CD4-positive, alpha-beta memory T cell (primary cell): Measurements from ENCODE around the gene RBFOX2. TPM values are rescaled to one million over a fixed set of nuclear protein-coding genes. Genes with fewer than 3 reads are reported as not detected.
A peak's percentile ranks its signal among the peaks of the same experiment; 100 is the strongest.
"Not testable (repeated sequence)": the region's sequence is repeated elsewhere in the genome, so short reads cannot be mapped to it uniquely, and the experiment has no call there.

ENCODE experiments used
- CTCF ChIA-PET: fragments of 350-600 bp; sonication (Branson Sonifier 250); formaldehyde crosslinking; loops from one replicate; lab custom pipeline; 2021; ENCODE audit warnings: inconsistent platforms; ENCODE audit not compliant: partially characterized antibody; lab: Charles Lee
- POLR2A ChIA-PET: fragments of 350-600 bp; sonication (Branson Sonifier 250); formaldehyde crosslinking; loops from one replicate; lab custom pipeline; 2021; ENCODE audit not compliant: partially characterized antibody; lab: Charles Lee
- DNase-seq, 5 donors: peaks; one replicate each; pipeline versions ENCODE4 v3.0.0 to v3.0.0-alpha.2; 2020 to 2022; ENCODE audit warnings: mixed read lengths in 1 of 5
- H3K27ac ChIP-seq: one replicate; pipeline ENCODE4 v1.7.0; 2013; ENCODE audit warnings: low read depth, low read length
- H3K27me3 ChIP-seq: 2 replicates; pipeline ENCODE4 v1.7.0; 2013; ENCODE audit warnings: mild to moderate bottlenecking, low read length, moderate library complexity; ENCODE audit not compliant: insufficient read depth
- H3K36me3 ChIP-seq: 2 replicates; pipeline ENCODE4 v1.7.0; 2013; ENCODE audit warnings: mild to moderate bottlenecking, low read length, moderate library complexity; ENCODE audit not compliant: insufficient read depth
- H3K4me1 ChIP-seq: 2 replicates; pipeline ENCODE4 v1.7.0; 2013; ENCODE audit warnings: mild to moderate bottlenecking, low read length, moderate library complexity; ENCODE audit not compliant: insufficient read depth
- H3K4me3 ChIP-seq, 2 donors: one replicate each; pipeline ENCODE4 v1.7.0; 2013; ENCODE audit warnings: low read length in 2 of 2, mild to moderate bottlenecking in 1 of 2
- H3K9me3 ChIP-seq, 2 donors: one replicate each; pipeline ENCODE4 v1.7.0; 2013; ENCODE audit warnings: low read length in 2 of 2, control low read depth in 1 of 2; ENCODE audit not compliant: control insufficient read depth in 1 of 2
- H3K27ac Mint-ChIP-seq, 7 donors: one replicate each; pipeline ENCODE4 v1.8.0; 2020 to 2021; ENCODE audit warnings: mixed read lengths in 7 of 7, mild to moderate bottlenecking in 6 of 7, inconsistent platforms in 3 of 7, moderate library complexity in 3 of 7
- H3K27me3 Mint-ChIP-seq, 2 donors: one replicate each; pipeline ENCODE4 v1.8.0; 2020 to 2021; ENCODE audit warnings: mixed read lengths in 2 of 2
- H3K36me3 Mint-ChIP-seq, 2 donors: one replicate each; pipeline ENCODE4 v1.8.0; 2020 to 2021; ENCODE audit warnings: mixed read lengths in 2 of 2, inconsistent platforms in 1 of 2, mild to moderate bottlenecking in 1 of 2
- H3K4me1 Mint-ChIP-seq, 4 donors: one replicate each; pipeline ENCODE4 v1.8.0; 2020 to 2021; ENCODE audit warnings: mixed read lengths in 4 of 4, mild to moderate bottlenecking in 1 of 4
- H3K4me3 Mint-ChIP-seq, 8 donors: one replicate each; pipeline ENCODE4 v1.8.0; 2020 to 2021; ENCODE audit warnings: mixed read lengths in 8 of 8, mild to moderate bottlenecking in 7 of 8, moderate library complexity in 6 of 8, inconsistent platforms in 3 of 8
- H3K9me3 Mint-ChIP-seq, 8 donors: one replicate each; pipeline ENCODE4 v1.8.0; 2020 to 2021; ENCODE audit warnings: mixed read lengths in 8 of 8, mild to moderate bottlenecking in 5 of 8, inconsistent platforms in 3 of 8, moderate library complexity in 1 of 8
- intact Hi-C: fragments of 100-400 bp; cut with micrococcal nuclease; formaldehyde crosslinking; loops from one replicate; pipeline ENCODE4 v1.15.1; 2023
- polyA plus RNA-seq, 2 donors: library from polyadenylated mRNA; unstranded; fragments of 300-500 nt; fragmentation: Illumina TruSeq; gene quantifications; one replicate each; pipeline ENCODE4 v1.2.3, GENCODE V29; 2021
- total RNA-seq, 2 experiments: library from RNA; stranded (reverse); gene quantifications; one replicate each; pipeline ENCODE4 v1.2.3, GENCODE V29; 2021

RBFOX2 gene
- 1 to 10 TPM in 1 of 2 experiments, under 1 TPM in 1; 0.99 to 1.0 TPM for total RNA-seq
- 1 to 10 TPM in 1 of 2 donors, under 1 TPM in 1; 0.68 to 1.3 TPM for polyA plus RNA-seq

- Histone ChIP-seq H3K4me3 (peak within 1 kb of the TSS in 1 of 2 donors; percentile 45), H3K4me1 (peaks cover 12% of the 10 kb centered on the region), H3K27ac (no peak within 1 kb of the TSS), H3K27me3 (no peaks in the 10 kb centered on the region), H3K9me3 (no peaks in the 10 kb centered on the region), H3K36me3 (no peaks in the 10 kb centered on the region)
- Mint-ChIP-seq H3K4me1 (peaks cover 15 to 23% (median 19%) of the 10 kb centered on the region in 4 donors), H3K27me3 (peaks cover 4 to 9% of the 10 kb centered on the region in 2 donors), H3K27ac (peak within 1 kb of the TSS; percentile 69 to 94 (median 80)), H3K36me3 (peaks cover 0 to 5% of the 10 kb centered on the region in 2 donors), H3K4me3 (peak within 1 kb of the TSS; percentile 86 to 96 (median 91)), H3K9me3 (no peaks in the 10 kb centered on the region)
- intact Hi-C loops, result loop anchor here (1.0 kb wide), 1 partner anchor 37 kb away; no protein-coding TSS in a partner anchor
- DNase-seq, result peak; percentile 40 to 66 (median 49)
- POLR2A ChIA-PET, result interaction anchor here (1.5 to 2.8 kb wide), 2 partner anchors 37 to 131 kb away, joined by 4 to 8 read pairs; partner anchors contain the start of gene APOL3
- CTCF ChIA-PET, result no interaction called here
These were observed at the start of gene RBFOX2 for GRCh38 chr22:36028646-36029405. Gene RBFOX2 (minus strand): TSS chr22:36028824. CDS start chr22:36028425, 399 bp downstream.

DNA sequence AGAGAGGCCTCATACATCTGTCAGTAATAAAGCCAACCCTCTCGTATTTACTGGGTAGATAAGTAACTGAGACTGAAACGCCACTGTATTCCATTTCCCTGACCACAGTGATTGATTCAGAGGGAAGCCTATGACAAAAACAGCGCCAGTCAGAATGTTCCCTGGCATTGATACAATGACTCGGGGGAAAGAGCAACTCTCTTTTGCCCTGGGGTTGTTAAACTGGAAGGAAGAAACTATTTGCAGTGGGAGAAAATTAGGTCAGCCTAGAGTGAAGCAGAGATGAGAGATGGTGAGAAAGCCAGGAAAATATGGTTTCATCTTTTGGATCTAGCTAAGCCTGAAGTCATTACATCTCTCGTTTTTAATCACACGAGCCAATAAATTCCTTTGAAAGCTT is 48.6 kb upstream of the RBFOX2 start:
- Mint-ChIP-seq H3K36me3 (no peaks in the 10 kb centered on the region), H3K4me3 (no peak overlapping the region), H3K9me3 (no peaks in the 10 kb centered on the region), H3K27me3 (peaks cover 1 to 2% of the 10 kb centered on the region in 2 donors), H3K4me1 (no peaks in the 10 kb centered on the region), H3K27ac (peak overlapping the region in 1 of 7 donors; percentile 28)
- H3K36me3 ChIP-seq, result no peaks in the 10 kb centered on the region
- no peaks in the 10 kb centered on the region for H3K27me3 ChIP-seq
- no peak overlapping the region for H3K4me3 ChIP-seq
- CTCF ChIA-PET, result interaction anchor here (1.7 kb wide), 1 partner anchor 11 kb away, joined by 16 read pairs; no protein-coding TSS in a partner anchor
- intact Hi-C loops, result no loop called here
- no peak for DNase-seq
- H3K4me1 ChIP-seq, result no peaks in the 10 kb centered on the region
- no peaks in the 10 kb centered on the region for H3K9me3 ChIP-seq
- H3K27ac ChIP-seq, result no peak overlapping the region
- POLR2A ChIA-PET, result interaction anchor here (0.6 kb wide), 1 partner anchor 613 kb away, joined by 3 read pairs; no protein-coding TSS in a partner anchor

DNA sequence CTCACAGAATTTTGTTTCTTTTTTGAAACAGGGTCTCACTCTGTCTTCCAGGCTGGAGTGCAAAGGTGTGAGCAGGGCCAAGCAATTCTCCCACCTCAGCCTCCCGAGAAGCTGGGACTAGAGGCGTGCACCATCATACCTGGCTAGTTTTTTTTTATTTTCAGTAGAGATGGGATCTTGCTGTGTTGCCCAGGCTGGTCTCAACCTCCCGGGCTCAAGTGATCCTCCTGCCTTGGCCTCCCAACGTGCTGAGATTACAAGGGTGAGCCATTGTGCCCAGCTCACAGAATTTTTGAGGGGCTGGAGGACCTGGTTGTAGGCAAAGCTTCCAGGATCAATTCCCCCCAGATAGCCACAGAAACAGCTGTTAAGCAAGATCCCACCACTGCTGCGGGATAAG is 47.1 kb upstream of the RBFOX2 start:
- POLR2A ChIA-PET, result no interaction called here
- Histone ChIP-seq H3K9me3 (no peaks in the 10 kb centered on the region), H3K36me3 (no peaks in the 10 kb centered on the region), H3K4me3 (no peak overlapping the region), H3K4me1 (no peaks in the 10 kb centered on the region), H3K27ac (no peak overlapping the region), H3K27me3 (no peaks in the 10 kb centered on the region)
- no peak for DNase-seq
- Mint-ChIP-seq H3K27me3 (peaks cover 1 to 2% of the 10 kb centered on the region in 2 donors), H3K4me1 (no peaks in the 10 kb centered on the region), H3K27ac (no peak overlapping the region), H3K9me3 (no peaks in the 10 kb centered on the region), H3K4me3 (no peak overlapping the region), H3K36me3 (no peaks in the 10 kb centered on the region)
- CTCF ChIA-PET, result interaction anchor here (3.2 kb wide), 1 partner anchor 10 kb away, joined by 32 read pairs; no protein-coding TSS in a partner anchor
- intact Hi-C loops, result no loop called here

- H3K4me1 ChIP-seq, result no peaks in the 10 kb centered on the region
- no peaks in the 10 kb centered on the region for H3K4me1 Mint-ChIP-seq
- no peaks in the 10 kb centered on the region for H3K9me3 ChIP-seq
- no peak overlapping the region for H3K4me3 ChIP-seq
- H3K4me3 Mint-ChIP-seq, result no peak overlapping the region
- no peaks in the 10 kb centered on the region for H3K36me3 ChIP-seq
- H3K9me3 Mint-ChIP-seq, result no peaks in the 10 kb centered on the region
- no peaks in the 10 kb centered on the region for H3K27me3 ChIP-seq
- ChIA-PET CTCF (interaction anchor here (3.2 kb wide), 1 partner anchor 9 kb away, joined by 32 read pairs; no protein-coding TSS in a partner anchor), POLR2A (no interaction called here)
- intact Hi-C loops, result no loop called here
- DNase-seq, result no peak
- H3K36me3 Mint-ChIP-seq, result no peaks in the 10 kb centered on the region
- H3K27ac Mint-ChIP-seq, result no peak overlapping the region
- H3K27me3 Mint-ChIP-seq, result peaks cover 1 to 2% of the 10 kb centered on the region in 2 donors
- H3K27ac ChIP-seq, result no peak overlapping the region
These were observed 46.6 kb upstream of the RBFOX2 start for GRCh38 chr22:36075230-36075629.

- no peaks in the 10 kb centered on the region for H3K9me3 Mint-ChIP-seq
- no peak overlapping the region for H3K4me3 Mint-ChIP-seq
- Histone ChIP-seq H3K4me3 (no peak overlapping the region), H3K36me3 (no peaks in the 10 kb centered on the region), H3K27ac (no peak overlapping the region), H3K27me3 (no peaks in the 10 kb centered on the region), H3K4me1 (no peaks in the 10 kb centered on the region), H3K9me3 (no peaks in the 10 kb centered on the region)
- H3K36me3 Mint-ChIP-seq, result no peaks in the 10 kb centered on the region
- intact Hi-C loops, result no loop called here
- DNase-seq, result no peak
- H3K27ac Mint-ChIP-seq, result no peak overlapping the region
- H3K27me3 Mint-ChIP-seq, result peaks cover 0 to 1% of the 10 kb centered on the region in 2 donors
- no peaks in the 10 kb centered on the region for H3K4me1 Mint-ChIP-seq
- ChIA-PET CTCF (no interaction called here), POLR2A (no interaction called here)
These were observed 44.9 kb upstream of the RBFOX2 start for GRCh38 chr22:36073476-36073875.

DNA sequence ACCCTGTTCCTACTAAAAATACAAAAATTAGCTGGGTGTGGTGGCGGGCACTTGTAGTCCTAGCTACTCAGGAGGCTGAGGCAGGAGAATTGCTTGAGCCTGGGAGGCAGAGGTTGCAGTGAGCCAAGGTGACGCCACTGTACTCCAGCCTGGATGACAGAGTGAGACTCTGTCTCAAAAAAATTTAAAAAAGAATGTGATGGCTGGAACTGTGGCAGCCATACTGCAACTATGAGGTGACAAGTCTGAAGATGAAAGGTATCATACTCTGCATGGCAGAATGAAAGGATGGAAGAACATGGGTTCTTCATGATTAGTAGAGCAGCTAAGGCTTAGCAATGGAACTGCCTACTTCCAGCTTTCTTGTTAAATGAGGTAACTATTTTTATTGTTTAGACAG is 42.0 kb upstream of the RBFOX2 start:
- H3K9me3 ChIP-seq, H3K9me3 Mint-ChIP-seq, H3K27me3 Mint-ChIP-seq, H3K27ac Mint-ChIP-seq, H3K4me3 Mint-ChIP-seq, H3K36me3 Mint-ChIP-seq, DNase-seq, H3K27me3 ChIP-seq, H3K4me1 Mint-ChIP-seq, H3K4me1 ChIP-seq, intact Hi-C loops, H3K36me3 ChIP-seq, H3K4me3 ChIP-seq, H3K27ac ChIP-seq: not testable (repeated sequence)
- ChIA-PET CTCF (interaction anchor here (0.7 to 1.5 kb wide), 3 partner anchors 9 to 103 kb away, joined by 3 read pairs; no protein-coding TSS in a partner anchor), POLR2A (interaction anchor here (1.1 kb wide), 1 partner anchor 10 kb away, joined by 3 read pairs; no protein-coding TSS in a partner anchor)

DNA sequence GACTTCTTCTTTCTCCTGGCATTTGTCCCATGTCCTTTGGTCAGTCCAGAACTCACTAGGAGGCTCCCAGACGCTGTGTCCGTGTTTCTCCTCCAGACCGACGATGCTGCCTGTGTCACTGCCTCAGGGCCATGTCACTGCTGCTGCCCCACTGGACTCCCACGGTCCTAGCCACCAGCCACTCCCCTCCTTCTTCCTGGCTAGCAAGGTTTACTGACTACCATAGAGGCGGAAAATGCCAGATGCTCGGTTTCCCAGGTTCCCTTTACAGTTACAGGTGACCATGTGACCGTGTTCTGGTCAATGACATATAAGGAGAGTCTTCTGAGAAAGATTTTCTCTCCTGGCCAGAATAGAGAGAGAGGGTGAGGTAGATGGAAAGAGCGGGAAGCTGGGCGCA is 40.7 kb upstream of the RBFOX2 start:
- intact Hi-C loops, result loop anchor here (5.0 to 10.0 kb wide), 3 partner anchors 53 to 442 kb away; partner anchors contain the start of gene TXN2
- Histone ChIP-seq H3K27me3 (no peaks in the 10 kb centered on the region), H3K4me1 (peaks cover 11% of the 10 kb centered on the region), H3K4me3 (no peak overlapping the region), H3K36me3 (no peaks in the 10 kb centered on the region), H3K27ac (no peak overlapping the region), H3K9me3 (no peaks in the 10 kb centered on the region)
- no peak for DNase-seq
- CTCF ChIA-PET, result interaction anchor here (1.2 to 1.7 kb wide), 3 partner anchors 11 to 417 kb away, joined by 3 to 4 read pairs (median 4); no protein-coding TSS in a partner anchor
- H3K27me3 Mint-ChIP-seq, result peaks cover 0 to 2% of the 10 kb centered on the region in 2 donors
- H3K9me3 Mint-ChIP-seq, result no peaks in the 10 kb centered on the region
- H3K36me3 Mint-ChIP-seq, result no peaks in the 10 kb centered on the region
- POLR2A ChIA-PET, result no interaction called here
- H3K27ac Mint-ChIP-seq, result no peak overlapping the region
- peaks cover 6 to 10% (median 9%) of the 10 kb centered on the region in 4 donors for H3K4me1 Mint-ChIP-seq
- H3K4me3 Mint-ChIP-seq, result no peak overlapping the region
